Caki2 (cell line): ENCODE results near the gene TFG. TPM values are rescaled to one million over a fixed set of nuclear protein-coding genes. Genes with fewer than 3 reads are reported as not detected.
A peak's percentile ranks its signal among the peaks of the same experiment; 100 is the strongest.

Source experiments
- DNase-seq: peaks from one replicate; pipeline ENCODE4 v3.0.0-alpha.2; 2015; ENCODE audit warnings: low read depth
- in situ Hi-C: cut with HindIII; loops from 2 replicates; pipeline ENCODE4 v1.10.0; 2016; ENCODE audit warnings: low sequenced_read_pairs, low pct_unique_long_range_greater_than_20kb, mixed read lengths
- total RNA-seq: library from RNA; depleted of rRNA; stranded (reverse); fragments of >200 nt; shearing (Covaris generic); gene quantifications from 2 replicates; pipeline ENCODE4 v1.2.3, GENCODE V29; 2014; ENCODE audit warnings: low replicate concordance

TFG gene
- total RNA-seq, 1 experiment from 2014 or later: 79.6 TPM

DNA sequence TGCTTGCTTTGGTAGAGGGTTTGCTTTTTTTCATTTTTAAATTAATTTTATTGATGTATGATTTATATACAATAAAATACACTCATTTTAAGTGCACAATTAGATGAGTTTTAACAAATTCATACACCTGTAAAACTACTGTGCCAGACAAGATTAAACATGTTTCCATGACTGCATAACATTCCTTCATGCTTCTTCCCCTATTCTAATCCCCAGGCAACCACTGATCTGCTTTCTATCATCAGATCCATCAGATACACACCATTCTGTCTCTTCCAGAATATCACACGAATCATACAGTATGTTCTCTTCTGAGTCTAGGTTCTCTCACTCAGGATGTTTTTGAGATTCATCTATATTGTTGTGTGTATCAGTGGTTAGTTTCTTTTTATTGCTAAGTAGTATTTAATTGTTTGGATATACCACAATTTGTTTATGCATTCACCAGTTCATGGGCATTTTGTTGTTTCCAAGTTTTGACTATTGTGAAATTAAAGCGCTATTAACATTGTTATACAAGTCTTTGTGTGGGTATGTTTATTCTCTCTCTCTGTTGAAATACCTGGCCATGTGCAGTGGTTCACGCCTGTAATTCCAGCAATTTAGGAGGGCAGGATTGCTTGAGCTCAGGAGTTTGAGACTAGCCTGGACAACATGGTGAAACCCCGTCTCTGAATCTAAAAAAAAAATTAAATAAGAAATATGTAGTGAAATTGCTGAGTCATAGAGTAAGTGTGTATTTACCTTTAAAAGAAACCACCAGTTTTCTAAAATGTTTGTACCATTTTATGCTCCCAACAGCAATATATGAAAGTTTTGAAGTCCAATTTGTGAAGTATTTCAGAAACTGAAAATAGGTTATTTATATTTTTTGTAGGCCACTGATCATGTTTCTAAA, 7.0 kb upstream of the TFG start:
- no peak for DNase-seq
- in situ Hi-C loops: no loop called here

GRCh38 chr3:100702980-100703345, 6.3 kb upstream of the TFG start:
- DNase-seq: no peak
- in situ Hi-C loops: no loop called here

DNA sequence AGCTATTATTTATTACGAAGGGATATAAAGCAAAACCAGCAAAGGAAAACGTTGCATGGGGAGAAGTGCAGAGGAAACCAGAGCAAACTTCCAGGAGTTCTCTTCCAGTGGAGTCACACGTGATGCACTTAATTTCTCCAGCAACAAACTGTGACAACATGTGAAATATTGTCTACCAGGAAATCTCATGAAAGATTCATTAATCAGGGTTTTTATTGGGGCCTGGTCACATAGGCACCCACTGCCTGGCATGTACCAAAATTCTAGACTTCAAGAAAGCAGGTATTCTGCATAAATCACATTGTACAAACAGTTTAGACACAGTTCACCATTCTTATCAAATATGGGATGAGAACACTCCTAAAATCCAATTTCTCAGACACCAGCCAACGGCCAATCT, 5.4 kb upstream of the TFG start:
- DNase-seq: no peak
- in situ Hi-C loops: no loop called here

DNA sequence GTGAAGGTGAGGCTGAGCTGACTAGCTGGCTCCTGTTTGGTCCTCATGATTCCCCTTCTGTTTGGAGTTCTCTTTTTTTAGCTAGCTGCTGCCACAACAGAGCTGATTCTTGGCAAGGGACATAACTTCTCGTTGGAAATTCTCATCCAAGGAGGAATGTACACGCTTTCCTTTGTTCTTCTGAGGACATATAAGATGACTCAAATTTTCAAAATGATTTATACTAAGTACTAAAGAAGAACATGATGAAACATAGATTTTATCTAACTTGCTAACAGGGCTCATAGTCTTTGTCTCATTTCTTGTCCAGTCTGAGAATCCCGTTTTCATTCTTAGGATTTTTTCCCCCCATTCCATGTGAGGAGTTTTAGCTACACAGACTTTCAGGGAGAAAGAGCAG, 2.9 kb upstream of the TFG start:
- in situ Hi-C loops: no loop called here
- DNase-seq: no peak

- DNase-seq: no peak
- in situ Hi-C loops: no loop called here
Measured at GRCh38 chr3:100708644-100708988, 678 bp upstream of the TFG start.

GRCh38 chr3:100709842-100710260, 557 bp downstream of the TFG start:
- in situ Hi-C loops: no loop called here
- peak; percentile 38 for DNase-seq

- in situ Hi-C loops: no loop called here
- peak; percentile 67 for DNase-seq
Measured at GRCh38 chr3:100710261-100710968, 1.1 kb downstream of the TFG start.

- no peak for DNase-seq
- in situ Hi-C loops: no loop called here
Measured at GRCh38 chr3:100715176-100715575, 5.9 kb downstream of the TFG start.

DNA sequence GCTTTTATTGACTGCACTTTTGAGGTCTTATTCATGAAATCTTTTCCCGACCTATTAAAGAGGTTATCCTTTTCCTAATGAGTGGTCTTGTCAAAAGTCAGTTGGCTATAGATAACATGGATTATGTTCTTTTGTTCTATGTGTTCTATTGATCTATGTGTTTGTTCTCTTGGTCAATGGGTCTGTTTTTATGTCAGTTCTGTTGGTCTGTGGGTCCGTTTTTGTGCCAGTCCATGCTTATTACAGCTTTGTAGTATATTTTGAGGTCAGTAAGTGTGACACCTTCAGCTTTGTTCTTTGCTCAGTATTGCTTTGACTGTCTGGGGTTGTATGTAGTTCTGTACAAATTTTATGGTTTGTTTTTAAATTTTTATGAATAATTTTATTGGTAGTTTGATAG, 7.8 kb downstream of the TFG start:
- in situ Hi-C loops: no loop called here
- no peak for DNase-seq

- no peak for DNase-seq
- in situ Hi-C loops: no loop called here
Measured at GRCh38 chr3:100717637-100718487, 8.6 kb downstream of the TFG start.

GRCh38 chr3:100719136-100719535, 9.8 kb downstream of the TFG start:
- no peak for DNase-seq
- in situ Hi-C loops: no loop called here

GRCh38 chr3:100720426-100720825, 11.1 kb downstream of the TFG start:
- no peak for DNase-seq
- in situ Hi-C loops: no loop called here

GRCh38 chr3:100725935-100726513, 16.7 kb downstream of the TFG start:
- in situ Hi-C loops: no loop called here

DNA sequence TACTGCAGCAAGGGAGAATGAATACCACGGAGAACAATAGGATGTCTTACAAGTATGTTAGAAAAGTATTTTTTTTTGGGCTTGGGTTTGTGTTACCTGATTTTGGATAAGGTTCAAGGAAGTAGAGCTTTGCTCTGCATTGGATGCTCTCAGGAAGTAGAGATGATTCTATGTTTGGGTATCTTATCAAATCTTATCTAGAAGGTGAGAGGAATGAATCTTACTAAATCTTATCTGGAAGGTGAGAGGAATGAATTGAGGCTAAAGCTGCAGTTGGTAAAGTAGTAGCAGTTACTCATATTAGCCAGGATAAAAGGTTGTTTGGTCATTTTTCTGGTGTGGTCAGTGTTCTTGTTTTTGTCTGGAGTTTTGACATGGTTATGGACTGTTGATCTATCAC, 17.4 kb downstream of the TFG start:
- DNase-seq: no peak
- in situ Hi-C loops: no loop called here

More at GRCh38 chr3:100725935-100726513, 16.7 kb downstream of the TFG start:
- no peak for DNase-seq

GRCh38 chr3:100730524-100730923, 21.2 kb downstream of the TFG start:
- DNase-seq: no peak
- in situ Hi-C loops: no loop called here

GRCh38 chr3:100732435-100732834, 23.1 kb downstream of the TFG start:
- DNase-seq: no peak
- in situ Hi-C loops: no loop called here

- peak; percentile 14 for DNase-seq
- in situ Hi-C loops: no loop called here
Measured at GRCh38 chr3:100737334-100737733, 28.0 kb downstream of the TFG start.

- no peak for DNase-seq
- in situ Hi-C loops: no loop called here
Measured at GRCh38 chr3:100740207-100740606, 30.9 kb downstream of the TFG start.

GRCh38 chr3:100743535-100743934, 34.2 kb downstream of the TFG start:
- no peak for DNase-seq
- in situ Hi-C loops: no loop called here
